GM12872 (cell line): ENCODE data around the gene PRELID1.

ENCODE experiments used
- TF ChIP-seq, protein P1 (sequence below): IDR thresholded peaks from 3 replicates; pipeline ENCODE4 v1.5.1; 2011; ENCODE audit warnings: low read depth, mild to moderate bottlenecking, low read length, moderate library complexity; ENCODE audit not compliant: insufficient read depth

PRELID1 gene

DNA sequence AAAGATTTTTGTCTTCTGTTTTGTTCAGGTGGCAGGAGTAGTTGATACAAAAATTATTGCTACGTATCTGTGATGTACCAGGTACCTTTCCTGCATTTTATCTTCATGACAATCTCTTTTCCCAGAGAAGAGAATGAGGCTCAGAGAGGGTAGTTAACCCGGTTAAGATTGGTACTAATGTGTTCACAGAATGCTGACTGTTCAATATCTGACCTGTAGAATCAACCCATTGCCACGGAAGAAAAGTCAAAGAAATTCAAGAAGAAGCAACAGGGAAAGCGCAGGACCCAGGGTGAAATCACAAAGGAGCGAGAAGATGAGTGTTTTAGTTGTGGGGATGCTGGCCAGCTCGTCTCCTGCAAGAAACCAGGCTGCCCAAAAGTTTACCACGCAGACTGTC is 11.9 kb upstream of the PRELID1 start:
- TF ChIP-seq, protein P1, sequence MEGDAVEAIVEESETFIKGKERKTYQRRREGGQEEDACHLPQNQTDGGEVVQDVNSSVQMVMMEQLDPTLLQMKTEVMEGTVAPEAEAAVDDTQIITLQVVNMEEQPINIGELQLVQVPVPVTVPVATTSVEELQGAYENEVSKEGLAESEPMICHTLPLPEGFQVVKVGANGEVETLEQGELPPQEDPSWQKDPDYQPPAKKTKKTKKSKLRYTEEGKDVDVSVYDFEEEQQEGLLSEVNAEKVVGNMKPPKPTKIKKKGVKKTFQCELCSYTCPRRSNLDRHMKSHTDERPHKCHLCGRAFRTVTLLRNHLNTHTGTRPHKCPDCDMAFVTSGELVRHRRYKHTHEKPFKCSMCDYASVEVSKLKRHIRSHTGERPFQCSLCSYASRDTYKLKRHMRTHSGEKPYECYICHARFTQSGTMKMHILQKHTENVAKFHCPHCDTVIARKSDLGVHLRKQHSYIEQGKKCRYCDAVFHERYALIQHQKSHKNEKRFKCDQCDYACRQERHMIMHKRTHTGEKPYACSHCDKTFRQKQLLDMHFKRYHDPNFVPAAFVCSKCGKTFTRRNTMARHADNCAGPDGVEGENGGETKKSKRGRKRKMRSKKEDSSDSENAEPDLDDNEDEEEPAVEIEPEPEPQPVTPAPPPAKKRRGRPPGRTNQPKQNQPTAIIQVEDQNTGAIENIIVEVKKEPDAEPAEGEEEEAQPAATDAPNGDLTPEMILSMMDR = no peak

DNA sequence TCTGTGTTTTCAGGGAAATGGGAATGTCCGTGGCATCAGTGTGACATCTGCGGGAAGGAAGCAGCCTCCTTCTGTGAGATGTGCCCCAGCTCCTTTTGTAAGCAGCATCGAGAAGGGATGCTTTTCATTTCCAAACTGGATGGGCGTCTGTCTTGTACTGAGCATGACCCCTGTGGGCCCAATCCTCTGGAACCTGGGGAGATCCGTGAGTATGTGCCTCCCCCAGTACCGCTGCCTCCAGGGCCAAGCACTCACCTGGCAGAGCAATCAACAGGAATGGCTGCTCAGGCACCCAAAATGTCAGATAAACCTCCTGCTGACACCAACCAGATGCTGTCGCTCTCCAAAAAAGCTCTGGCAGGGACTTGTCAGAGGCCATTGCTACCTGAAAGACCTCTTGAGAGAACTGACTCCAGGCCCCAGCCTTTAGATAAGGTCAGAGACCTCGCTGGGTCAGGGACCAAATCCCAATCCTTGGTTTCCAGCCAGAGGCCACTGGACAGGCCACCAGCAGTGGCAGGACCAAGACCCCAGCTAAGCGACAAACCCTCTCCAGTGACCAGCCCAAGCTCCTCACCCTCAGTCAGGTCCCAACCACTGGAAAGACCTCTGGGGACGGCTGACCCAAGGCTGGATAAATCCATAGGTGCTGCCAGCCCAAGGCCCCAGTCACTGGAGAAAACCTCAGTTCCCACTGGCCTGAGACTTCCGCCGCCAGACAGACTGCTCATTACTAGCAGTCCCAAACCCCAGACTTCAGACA is 9.6 kb upstream of the PRELID1 start:
- TF ChIP-seq, protein P1 = no peak

DNA sequence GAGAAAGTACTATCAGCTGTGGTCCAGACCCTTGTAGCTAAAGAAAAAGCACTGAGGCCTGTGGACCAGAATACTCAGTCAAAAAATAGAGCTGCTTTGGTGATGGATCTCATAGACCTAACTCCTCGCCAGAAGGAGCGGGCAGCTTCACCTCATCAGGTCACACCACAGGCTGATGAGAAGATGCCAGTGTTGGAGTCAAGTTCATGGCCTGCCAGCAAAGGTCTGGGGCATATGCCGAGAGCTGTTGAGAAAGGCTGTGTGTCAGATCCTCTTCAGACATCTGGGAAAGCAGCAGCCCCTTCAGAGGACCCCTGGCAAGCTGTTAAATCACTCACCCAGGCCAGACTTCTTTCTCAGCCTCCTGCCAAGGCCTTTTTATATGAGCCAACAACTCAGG is 9.0 kb upstream of the PRELID1 start:
- TF ChIP-seq, protein P1 = no peak

DNA sequence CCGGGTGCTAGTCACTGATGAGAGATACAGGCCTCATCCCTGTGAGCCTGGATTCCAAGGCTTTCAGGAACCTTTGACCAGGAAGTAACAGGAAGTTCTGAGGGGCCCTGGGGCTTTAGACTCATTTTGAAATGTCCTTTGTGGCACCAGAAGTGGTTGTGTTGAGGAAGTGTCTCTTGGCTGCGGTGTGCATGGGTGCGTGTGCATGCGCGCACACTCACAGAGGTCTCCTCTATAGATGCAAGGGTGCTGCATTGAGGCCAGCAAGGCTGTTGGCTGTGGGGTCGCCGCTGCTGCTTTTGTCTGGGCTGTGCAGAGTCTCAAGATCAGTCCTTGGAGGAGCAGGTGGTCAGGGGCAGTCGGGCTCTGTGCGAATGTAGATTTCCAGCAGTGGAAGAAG is 7.7 kb upstream of the PRELID1 start:
- TF ChIP-seq, protein P1 = no peak

DNA sequence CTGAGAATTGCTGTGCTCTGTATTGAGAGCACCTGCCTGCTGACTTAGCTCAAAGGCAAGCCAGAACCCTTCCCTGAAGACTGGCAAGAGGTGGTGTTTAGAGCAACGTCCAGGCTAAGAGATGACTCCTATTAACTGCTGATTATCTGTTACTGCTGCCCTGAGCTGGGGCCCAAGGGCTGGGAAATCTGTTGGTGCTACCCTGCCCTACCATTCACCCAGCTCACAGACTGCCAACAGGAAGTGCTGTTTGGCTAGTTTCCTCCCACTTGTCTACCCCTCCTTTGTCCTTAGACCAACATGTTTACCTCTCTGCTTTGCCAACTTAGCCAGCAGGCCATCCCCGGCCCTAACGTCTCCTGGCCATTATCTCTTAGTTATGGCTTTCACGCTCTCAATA is 7.0 kb upstream of the PRELID1 start:
- TF ChIP-seq, protein P1 = no peak

DNA sequence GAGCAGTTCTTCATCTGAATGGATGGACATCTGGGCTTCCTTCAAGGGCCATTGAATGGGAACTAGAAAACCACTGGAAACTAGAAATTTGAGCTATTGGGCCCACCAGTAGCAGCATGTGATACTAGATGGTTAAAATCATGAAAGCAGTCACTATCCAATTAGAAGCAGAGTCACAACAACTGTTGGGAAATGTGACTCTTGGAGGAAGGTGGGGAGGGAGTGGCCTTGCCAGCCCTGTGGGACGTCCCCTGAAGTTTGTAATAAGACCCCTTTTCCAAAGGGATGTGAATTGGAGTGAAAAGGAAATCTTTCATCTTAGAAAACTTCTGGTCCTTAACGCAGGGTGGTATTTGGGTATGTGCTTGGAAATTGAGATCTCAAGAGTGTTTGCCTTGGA is 5.7 kb upstream of the PRELID1 start:
- TF ChIP-seq, protein P1 = no peak

DNA sequence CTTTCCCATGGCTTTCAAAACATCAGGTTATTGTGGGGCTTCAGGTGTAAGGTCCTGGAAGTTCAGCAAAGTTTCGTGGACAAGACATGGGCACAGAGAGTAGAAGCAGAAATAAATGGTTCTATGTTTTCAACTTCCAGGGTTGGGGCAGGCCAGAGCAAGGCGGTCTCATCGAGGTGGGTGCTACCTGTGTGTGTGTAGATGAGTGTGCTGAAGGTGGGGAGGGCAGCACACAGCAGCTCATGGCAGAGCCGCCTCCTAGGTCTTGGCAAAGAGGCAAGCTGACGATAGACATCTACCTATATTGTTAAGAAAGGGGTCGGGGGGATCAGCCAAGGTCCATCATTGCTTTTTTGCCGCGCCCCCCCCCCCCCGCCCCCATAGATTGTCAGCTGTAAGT is 3.9 kb upstream of the PRELID1 start:
- TF ChIP-seq, protein P1 = no peak
